ENCODE measurements around the gene SFTA2.

The SFTA2 gene

GRCh38 chr6:30885481-30885998 lies 46.4 kb downstream of the SFTA2 start:
- peak overlapping the region; percentile 79 for H3K4me3 ChIP-seq (ENCODE audit: low read depth, low read length)
- no peak for TF ChIP-seq CTCF (IDR thresholded peaks at IDR 0.05; ENCODE audit: low read depth, low read length)

- peak overlapping the region; percentile 79 for H3K4me3 ChIP-seq (ENCODE audit: low read depth, low read length)
- TF ChIP-seq CTCF (IDR thresholded peaks at IDR 0.05; ENCODE audit: low read depth, low read length): no peak
These were observed 47.2 kb downstream of the SFTA2 start for GRCh38 chr6:30884521-30885480.

GRCh38 chr6:30883685-30884520 lies 48.1 kb downstream of the SFTA2 start, which contains the start of gene DDR1:
Gene DDR1, plus strand, starts transcription at chr6:30884519. Its CDS starts 4,211 bp downstream, at chr6:30888730.
- H3K4me3 ChIP-seq (ENCODE audit: low read depth, low read length): peak within 1 kb of the TSS; percentile 79

GRCh38 chr6:30882759-30883684 lies 48.9 kb downstream of the SFTA2 start:
- TF ChIP-seq CTCF (IDR thresholded peaks at IDR 0.05; ENCODE audit: low read depth, low read length): no peak
- no peak overlapping the region for H3K4me3 ChIP-seq (ENCODE audit: low read depth, low read length)

More at GRCh38 chr6:30883685-30884520, 48.1 kb downstream of the SFTA2 start, which contains the start of gene DDR1:
- no peak for TF ChIP-seq CTCF (IDR thresholded peaks at IDR 0.05; ENCODE audit: low read depth, low read length)

GRCh38 chr6:30882204-30882758 lies 49.7 kb downstream of the SFTA2 start:
- no peak for TF ChIP-seq CTCF (IDR thresholded peaks at IDR 0.05; ENCODE audit: low read depth, low read length)
- H3K4me3 ChIP-seq (ENCODE audit: low read depth, low read length): no peak overlapping the region
